Thyroid gland (tissue), 4 donors: ENCODE results near the gene SVOPL. TPM values are rescaled to one million over a fixed set of nuclear protein-coding genes. Genes with fewer than 3 reads are reported as not detected.

ENCODE experiments used
- DNase-seq, 2 donors: peaks; one replicate each; pipeline ENCODE4 v3.0.0-alpha.2; 2019
- H3K27ac ChIP-seq, 3 donors: fragments of 200-600 bp; sonication (generic); 1 replicate in 2 of 3; 2 replicates in 1 of 3; pipeline ENCODE4 v1.5.1; 2016 to 2019; ENCODE audit warnings: mild to moderate bottlenecking in 1 of 3, moderate library complexity in 1 of 3
- H3K27me3 ChIP-seq: fragments of 200-600 bp; sonication (generic); one replicate; pipeline ENCODE4 v1.5.1; 2019
- H3K36me3 ChIP-seq, 2 donors: fragments of 200-600 bp; sonication (generic); one replicate each; pipeline ENCODE4 v1.5.1; 2016 to 2019
- H3K4me1 ChIP-seq, 2 donors: fragments of 200-600 bp; sonication (generic); one replicate each; pipeline ENCODE4 v1.5.1; 2017 to 2019
- H3K4me3 ChIP-seq, 3 donors: fragments of 200-600 bp; sonication (generic); replicated peaks in 1 of 3; 1 replicate in 2 of 3; 2 replicates in 1 of 3; pipeline ENCODE4 v1.5.1; 2016; ENCODE audit warnings: mild to moderate bottlenecking in 1 of 3
- H3K9me3 ChIP-seq: fragments of 200-600 bp; sonication (generic); one replicate; pipeline ENCODE4 v1.5.1; 2017
- POLR2A ChIP-seq, 2 donors: fragments of 450-650 bp; IDR thresholded peaks; one replicate each; pipeline ENCODE4 v1.6.1; 2017; ENCODE audit warnings: antibody characterized with exemption in 2 of 2, mild to moderate bottlenecking in 2 of 2, moderate library complexity in 1 of 2
- WGBS, 2 donors: methylation state at CpG; one replicate each; pipeline ENCODE4 v1.1.5; 2017; 5-methylcytosine and 5-hydroxymethylcytosine counted together
- intact Hi-C: fragments of 100-400 bp; cut with DNase I; formaldehyde crosslinking; loops from one replicate; pipeline ENCODE4 v1.15.1; 2023
- total RNA-seq, 4 donors: library from RNA; depleted of rRNA; stranded (reverse); fragments of >200 nt; gene quantifications; one replicate each; pipeline ENCODE4 v1.2.3, GENCODE V29; 2016
- TF ChIP-seq, protein P1 (sequence below), 6 experiments: fragments of 200-600 bp in 3 of 6; fragments of 450-650 bp in 3 of 6; sonication (generic) in 3 of 6; IDR thresholded peaks; one replicate each; pipeline ENCODE4 v1.5.1; 2016 to 2019; ENCODE audit warnings: antibody characterized with exemption in 6 of 6, mild to moderate bottlenecking in 2 of 6, inconsistent platforms in 1 of 6, moderate library complexity in 1 of 6

SVOPL gene
- total RNA-seq, 4 donors from 2014 or later = 0.10 TPM; not detected in 3

DNA sequence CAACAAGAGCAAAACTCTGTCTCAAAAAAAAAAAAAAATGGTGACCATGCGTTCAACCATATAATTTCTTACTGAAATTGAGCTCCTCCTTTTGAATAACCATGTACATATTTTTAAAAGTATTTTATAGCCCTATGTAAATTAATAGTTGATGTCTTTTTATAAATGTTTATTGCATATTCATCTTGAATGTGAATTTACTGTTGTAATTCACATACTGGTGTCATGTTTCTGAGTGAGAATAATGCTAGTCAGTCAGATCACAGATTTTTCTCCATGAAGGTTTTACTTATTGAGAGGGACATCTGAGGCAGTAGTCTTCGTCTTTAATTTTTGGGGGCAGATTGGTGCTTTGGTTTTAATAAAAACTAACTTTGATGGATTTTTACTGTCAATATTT, 112.2 kb downstream of the SVOPL start:
- no peaks in the 10 kb centered on the region for H3K4me1 ChIP-seq
- peaks cover 0 to 5% of the 10 kb centered on the region in 2 donors for H3K36me3 ChIP-seq
- no peak overlapping the region for H3K4me3 ChIP-seq
- TF ChIP-seq POLR2A (IDR thresholded peaks at IDR 0.05) = no peak
- TF ChIP-seq, protein P1, sequence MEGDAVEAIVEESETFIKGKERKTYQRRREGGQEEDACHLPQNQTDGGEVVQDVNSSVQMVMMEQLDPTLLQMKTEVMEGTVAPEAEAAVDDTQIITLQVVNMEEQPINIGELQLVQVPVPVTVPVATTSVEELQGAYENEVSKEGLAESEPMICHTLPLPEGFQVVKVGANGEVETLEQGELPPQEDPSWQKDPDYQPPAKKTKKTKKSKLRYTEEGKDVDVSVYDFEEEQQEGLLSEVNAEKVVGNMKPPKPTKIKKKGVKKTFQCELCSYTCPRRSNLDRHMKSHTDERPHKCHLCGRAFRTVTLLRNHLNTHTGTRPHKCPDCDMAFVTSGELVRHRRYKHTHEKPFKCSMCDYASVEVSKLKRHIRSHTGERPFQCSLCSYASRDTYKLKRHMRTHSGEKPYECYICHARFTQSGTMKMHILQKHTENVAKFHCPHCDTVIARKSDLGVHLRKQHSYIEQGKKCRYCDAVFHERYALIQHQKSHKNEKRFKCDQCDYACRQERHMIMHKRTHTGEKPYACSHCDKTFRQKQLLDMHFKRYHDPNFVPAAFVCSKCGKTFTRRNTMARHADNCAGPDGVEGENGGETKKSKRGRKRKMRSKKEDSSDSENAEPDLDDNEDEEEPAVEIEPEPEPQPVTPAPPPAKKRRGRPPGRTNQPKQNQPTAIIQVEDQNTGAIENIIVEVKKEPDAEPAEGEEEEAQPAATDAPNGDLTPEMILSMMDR (IDR thresholded peaks at IDR 0.05) = no peak
- no peak for DNase-seq
- intact Hi-C loops = no loop called here
- 94 to 99% methylated on average over 2 of the region's 2 CpGs for WGBS, 2 donors
- H3K27ac ChIP-seq = no peak overlapping the region
- no peaks in the 10 kb centered on the region for H3K9me3 ChIP-seq
- no peaks in the 10 kb centered on the region for H3K27me3 ChIP-seq

DNA sequence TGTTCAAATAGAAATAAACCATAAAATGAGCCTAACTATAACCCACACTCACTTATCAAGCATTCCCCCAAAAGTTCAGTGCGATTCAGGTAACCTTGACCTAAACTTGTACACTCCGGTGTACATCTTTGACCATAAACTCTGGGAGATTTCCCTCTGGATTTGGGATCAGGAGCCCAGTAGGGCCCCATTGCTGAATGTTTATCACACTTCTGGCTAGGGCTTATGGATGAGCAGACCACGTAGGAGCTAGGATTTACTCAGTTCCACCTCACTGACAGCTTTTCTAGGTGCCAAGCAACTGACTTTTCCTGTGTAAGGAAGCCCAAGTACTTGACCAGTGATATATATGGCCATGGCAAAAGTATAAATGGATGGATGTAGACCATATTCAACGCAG, 113.7 kb downstream of the SVOPL start:
- Histone ChIP-seq H3K36me3 (peaks cover 0 to 5% of the 10 kb centered on the region in 2 donors), H3K27ac (no peak overlapping the region), H3K4me3 (no peak overlapping the region), H3K27me3 (no peaks in the 10 kb centered on the region), H3K4me1 (no peaks in the 10 kb centered on the region), H3K9me3 (no peaks in the 10 kb centered on the region)
- intact Hi-C loops = no loop called here
- TF ChIP-seq, protein P1 (IDR thresholded peaks at IDR 0.05) = no peak
- no peak for TF ChIP-seq POLR2A (IDR thresholded peaks at IDR 0.05)
- DNase-seq = no peak
- WGBS, 2 donors = 89 to 90% methylated on average over 4 of the region's 4 CpGs

DNA sequence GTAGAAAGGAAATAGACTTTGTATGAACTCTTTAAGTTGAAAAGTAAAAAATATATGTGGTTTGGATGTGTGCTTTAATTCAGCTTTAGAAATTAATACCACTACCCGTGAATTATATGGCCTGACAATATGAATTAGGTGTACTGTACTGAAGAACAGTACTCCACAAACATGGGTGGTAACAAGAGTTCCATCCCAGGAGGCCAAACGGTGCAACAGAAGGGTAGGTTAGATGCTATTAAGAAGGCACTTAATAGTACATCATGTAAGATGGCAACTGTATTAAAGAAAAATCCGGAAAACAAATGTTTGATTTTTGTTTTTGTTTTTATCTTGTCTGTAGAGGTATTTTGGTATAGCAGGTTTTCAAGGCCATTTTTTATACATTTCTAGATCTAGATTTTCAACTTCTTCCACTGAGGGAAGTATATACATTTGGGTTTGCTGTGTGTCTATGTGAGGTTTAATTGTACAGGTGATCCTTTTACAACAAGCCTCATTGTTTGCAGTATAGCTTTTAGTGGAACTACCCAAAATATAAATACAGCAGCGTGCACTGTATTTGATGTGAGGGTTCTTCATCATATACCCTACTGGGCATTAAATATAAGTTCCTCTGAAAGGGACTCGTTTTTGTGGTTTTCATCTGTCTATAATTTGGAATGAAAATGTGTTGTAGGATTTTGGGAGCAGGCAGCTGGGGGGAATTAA, 115.7 kb downstream of the SVOPL start:
- intact Hi-C loops = no loop called here
- 86 to 92% methylated on average over 5 of the region's 5 CpGs for WGBS, 2 donors

DNA sequence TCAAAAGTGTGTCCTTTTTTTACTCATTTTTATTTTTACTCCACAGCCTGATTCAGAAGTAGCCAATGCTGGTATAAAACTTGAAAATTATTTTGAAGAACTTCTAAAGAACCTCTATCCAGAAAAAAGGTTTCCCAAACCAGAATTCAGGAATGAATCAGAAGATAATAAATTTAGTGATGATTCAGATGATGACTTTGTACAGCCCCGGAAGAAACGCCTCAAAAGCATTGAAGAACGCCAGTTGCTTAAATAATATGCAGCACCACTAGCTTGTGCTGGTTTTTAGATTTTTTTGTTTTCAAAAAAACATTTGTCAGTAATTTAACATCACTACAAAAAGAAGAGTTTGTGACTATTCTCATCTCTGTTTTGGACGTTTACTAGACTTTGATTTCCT, 116.5 kb downstream of the SVOPL start:
- 92 to 93% methylated on average over 4 of the region's 4 CpGs for WGBS, 2 donors
- no peak overlapping the region for H3K4me3 ChIP-seq
- TF ChIP-seq, protein P1 (IDR thresholded peaks at IDR 0.05) = no peak
- no peak for TF ChIP-seq POLR2A (IDR thresholded peaks at IDR 0.05)
- no peak for DNase-seq
- H3K36me3 ChIP-seq = peaks cover 5 to 9% of the 10 kb centered on the region in 2 donors
- no peaks in the 10 kb centered on the region for H3K4me1 ChIP-seq
- no peaks in the 10 kb centered on the region for H3K9me3 ChIP-seq
- no peaks in the 10 kb centered on the region for H3K27me3 ChIP-seq
- intact Hi-C loops = no loop called here
- H3K27ac ChIP-seq = no peak overlapping the region

More for the DNA sequence above, 115.7 kb downstream of the SVOPL start:
- H3K36me3 ChIP-seq = peaks cover under 1 to 9% of the 10 kb centered on the region in 2 donors
- TF ChIP-seq POLR2A (IDR thresholded peaks at IDR 0.05) = no peak
- TF ChIP-seq, protein P1 (IDR thresholded peaks at IDR 0.05) = no peak
- no peak overlapping the region for H3K4me3 ChIP-seq
- no peak overlapping the region for H3K27ac ChIP-seq
- no peak for DNase-seq
- no peaks in the 10 kb centered on the region for H3K9me3 ChIP-seq
- no peaks in the 10 kb centered on the region for H3K4me1 ChIP-seq
- no peaks in the 10 kb centered on the region for H3K27me3 ChIP-seq

DNA sequence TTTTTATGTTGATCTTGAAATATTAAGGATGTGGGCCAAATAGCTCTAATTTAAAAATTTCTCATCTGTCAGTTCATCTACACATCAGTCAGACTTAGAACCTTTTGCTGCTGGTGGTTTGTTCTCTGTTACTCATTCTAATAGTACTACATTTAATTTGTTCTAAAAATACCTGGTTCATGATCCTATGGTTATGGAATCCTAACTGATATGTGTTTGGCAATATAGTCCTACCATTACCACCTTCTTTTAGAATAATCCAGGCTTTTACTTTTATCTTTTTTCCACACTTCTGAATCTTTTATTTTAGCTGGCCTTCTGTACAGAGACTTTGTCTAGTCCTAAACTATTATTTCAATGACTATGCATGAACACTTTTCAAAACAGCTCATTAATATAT, 116.9 kb downstream of the SVOPL start:
- H3K27ac ChIP-seq = no peak overlapping the region
- no peaks in the 10 kb centered on the region for H3K9me3 ChIP-seq
- no peaks in the 10 kb centered on the region for H3K27me3 ChIP-seq
- DNase-seq = no peak
- TF ChIP-seq POLR2A (IDR thresholded peaks at IDR 0.05) = no peak
- TF ChIP-seq, protein P1 (IDR thresholded peaks at IDR 0.05) = no peak
- H3K36me3 ChIP-seq = peaks cover 9 to 10% of the 10 kb centered on the region in 2 donors
- no peak overlapping the region for H3K4me3 ChIP-seq
- intact Hi-C loops = no loop called here
- H3K4me1 ChIP-seq = no peaks in the 10 kb centered on the region
